Keratinocyte (primary cell): Measurements from ENCODE around the gene JHY. TPM values are rescaled to one million over a fixed set of nuclear protein-coding genes. Genes with fewer than 3 reads are reported as not detected.

ENCODE experiments used
- DNase-seq: peaks from one replicate; pipeline ENCODE4 v3.0.0-alpha.2; 2011; ENCODE audit warnings: low read depth, missing footprints, low spot score
- FAIRE-seq: peaks from 2 replicates; lab custom pipeline; 2011; peaks lifted over from hg19 to GRCh38; lab: Jason Lieb, UNC
- H2AFZ ChIP-seq: 2 replicates; pipeline ENCODE4 v1.6.0; 2012; ENCODE audit warnings: low read length, control low read depth, inconsistent platforms; ENCODE audit not compliant: control insufficient read depth
- H3K27ac ChIP-seq: 2 replicates; pipeline ENCODE4 v1.5.1; 2011; ENCODE audit warnings: low read length; ENCODE audit not compliant: control insufficient read depth, insufficient read depth
- H3K27me3 ChIP-seq: 3 replicates; pipeline ENCODE4 v1.6.0; 2011; ENCODE audit warnings: low read length; ENCODE audit not compliant: control insufficient read depth, insufficient read depth; ENCODE audit errors: extremely low read depth
- H3K36me3 ChIP-seq, 2 experiments: 2 replicates in 1 of 2; 3 replicates in 1 of 2; pipeline ENCODE4 v1.5.1; 2011; ENCODE audit warnings: low read length in 2 of 2, mild to moderate bottlenecking in 1 of 2; ENCODE audit not compliant: control insufficient read depth in 2 of 2, insufficient read depth in 2 of 2; ENCODE audit errors: extremely low read depth in 1 of 2
- H3K4me1 ChIP-seq: 3 replicates; pipeline ENCODE4 v1.5.1; 2011; ENCODE audit warnings: low read length; ENCODE audit not compliant: control insufficient read depth, insufficient read depth; ENCODE audit errors: extremely low read depth
- H3K4me2 ChIP-seq: 3 replicates; pipeline ENCODE4 v1.6.0; 2011; ENCODE audit warnings: low read depth, low read length; ENCODE audit not compliant: control insufficient read depth, insufficient read depth; ENCODE audit errors: extremely low read depth
- H3K4me3 ChIP-seq, 3 experiments: fragments of 200-600 bp in 1 of 3; sonication (generic) in 1 of 3; 2 replicates in 2 of 3; 3 replicates in 1 of 3; pipeline ENCODE4 v1.5.1; 2011 to 2016; ENCODE audit warnings: low read length in 3 of 3, mild to moderate bottlenecking in 3 of 3, control low read depth in 2 of 3, inconsistent platforms in 1 of 3, low read depth in 1 of 3, mixed read lengths in 1 of 3, mixed run types in 1 of 3, moderate library complexity in 1 of 3; ENCODE audit not compliant: control insufficient read depth in 2 of 3, insufficient read depth in 2 of 3; ENCODE audit errors: extremely low read depth in 1 of 3
- H3K79me2 ChIP-seq: 2 replicates; pipeline ENCODE4 v1.6.0; 2012; ENCODE audit warnings: low read length; ENCODE audit not compliant: control insufficient read depth, insufficient read depth
- H3K9ac ChIP-seq: 3 replicates; pipeline ENCODE4 v1.6.0; 2011; ENCODE audit warnings: low read length; ENCODE audit not compliant: control insufficient read depth, insufficient read depth; ENCODE audit errors: extremely low read depth
- H3K9me1 ChIP-seq: 3 replicates; pipeline ENCODE4 v1.6.0; 2011; ENCODE audit warnings: low read length; ENCODE audit not compliant: control insufficient read depth, insufficient read depth; ENCODE audit errors: extremely low read depth
- H3K9me3 ChIP-seq: 2 replicates; pipeline ENCODE4 v1.5.1; 2012; ENCODE audit warnings: low read depth, low read length; ENCODE audit not compliant: control insufficient read depth
- H4K20me1 ChIP-seq: 3 replicates; pipeline ENCODE4 v1.6.0; 2011; ENCODE audit warnings: low read length; ENCODE audit not compliant: control insufficient read depth, insufficient read depth; ENCODE audit errors: extremely low read depth
- EZH2 ChIP-seq: IDR thresholded peaks from one replicate; pipeline ENCODE4 v1.6.1; 2012; ENCODE audit warnings: inconsistent platforms, mild to moderate bottlenecking, low read length, moderate library complexity
- dilution Hi-C: fragments of 300-500 bp; cut with MboI; formaldehyde crosslinking; loops from one replicate; pipeline ENCODE4 v1.7.0; 2020; ENCODE audit warnings: low sequenced_read_pairs; ENCODE audit not compliant: extremely low pct_ligation_motif_present
- polyA plus RNA-seq, 5 experiments: library from polyadenylated mRNA; depleted of rRNA in 3 of 5; stranded (reverse) in 3 of 5; stranded (forward) in 1 of 5; unstranded in 1 of 5; fragments of >200 nt; gene quantifications; 1 replicate in 1 of 5; 2 replicates in 3 of 5; 3 replicates in 1 of 5; pipeline versions ENCODE4 v1.2.1 to v1.2.3, GENCODE V29; 2011 to 2012; ENCODE audit warnings: missing spikeins in 2 of 5, low read depth in 1 of 5, low replicate concordance in 1 of 5
- TF ChIP-seq, protein P1 (sequence below), 3 experiments: IDR thresholded peaks in 1 of 3; conservative IDR thresholded peaks in 1 of 3; optimal IDR thresholded peaks in 1 of 3; 2 replicates in 2 of 3; 3 replicates in 1 of 3; pipeline versions ENCODE3 to v1.5.1; 2011; ENCODE audit warnings: low read length in 3 of 3, mild to moderate bottlenecking in 3 of 3, moderate library complexity in 2 of 3, control low read depth in 1 of 3, inconsistent platforms in 1 of 3; ENCODE audit not compliant: insufficient read depth in 2 of 3; ENCODE audit errors: extremely low read depth in 1 of 3

The JHY gene
- polyA plus RNA-seq, 1 donor (not counting 4 experiments of a cell fraction or from before 2014, with no cell fraction given): 3.9 TPM

- dilution Hi-C loops: no loop called here
- H4K20me1 ChIP-seq: peaks cover 8% of the 10 kb centered on the region
- peak; percentile 64 for TF ChIP-seq EZH2
- TF ChIP-seq, protein P1, sequence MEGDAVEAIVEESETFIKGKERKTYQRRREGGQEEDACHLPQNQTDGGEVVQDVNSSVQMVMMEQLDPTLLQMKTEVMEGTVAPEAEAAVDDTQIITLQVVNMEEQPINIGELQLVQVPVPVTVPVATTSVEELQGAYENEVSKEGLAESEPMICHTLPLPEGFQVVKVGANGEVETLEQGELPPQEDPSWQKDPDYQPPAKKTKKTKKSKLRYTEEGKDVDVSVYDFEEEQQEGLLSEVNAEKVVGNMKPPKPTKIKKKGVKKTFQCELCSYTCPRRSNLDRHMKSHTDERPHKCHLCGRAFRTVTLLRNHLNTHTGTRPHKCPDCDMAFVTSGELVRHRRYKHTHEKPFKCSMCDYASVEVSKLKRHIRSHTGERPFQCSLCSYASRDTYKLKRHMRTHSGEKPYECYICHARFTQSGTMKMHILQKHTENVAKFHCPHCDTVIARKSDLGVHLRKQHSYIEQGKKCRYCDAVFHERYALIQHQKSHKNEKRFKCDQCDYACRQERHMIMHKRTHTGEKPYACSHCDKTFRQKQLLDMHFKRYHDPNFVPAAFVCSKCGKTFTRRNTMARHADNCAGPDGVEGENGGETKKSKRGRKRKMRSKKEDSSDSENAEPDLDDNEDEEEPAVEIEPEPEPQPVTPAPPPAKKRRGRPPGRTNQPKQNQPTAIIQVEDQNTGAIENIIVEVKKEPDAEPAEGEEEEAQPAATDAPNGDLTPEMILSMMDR (optimal IDR thresholded peaks at IDR 0.05 in 1 of 3, IDR thresholded peaks at IDR 0.05 in 1 of 3, conservative IDR thresholded peaks at IDR 0.05 in 1 of 3; ENCODE audit: extremely low read depth in 1 of 3, insufficient read depth in 2 of 3, low read length in 3 of 3): no peak
- peaks cover 64% of the 10 kb centered on the region for H3K27me3 ChIP-seq
- no peaks in the 10 kb centered on the region for H3K9me3 ChIP-seq
- H3K9ac ChIP-seq: no peak overlapping the region
- H2AFZ ChIP-seq: peak overlapping the region; percentile 20
- H3K4me3 ChIP-seq: peak overlapping the region; percentile 19 to 65 (median 60)
- H3K27ac ChIP-seq: no peak overlapping the region
- DNase-seq (no peak), FAIRE-seq (no peak)
- no peaks in the 10 kb centered on the region for H3K79me2 ChIP-seq
- H3K4me1 ChIP-seq: peaks cover 4% of the 10 kb centered on the region
- H3K4me2 ChIP-seq: peak overlapping the region; percentile 73
- H3K36me3 ChIP-seq: no peaks in the 10 kb centered on the region
- H3K9me1 ChIP-seq: no peaks in the 10 kb centered on the region
Observed at GRCh38 chr11:122984186-122985011, 101.8 kb downstream of the JHY start.

DNA sequence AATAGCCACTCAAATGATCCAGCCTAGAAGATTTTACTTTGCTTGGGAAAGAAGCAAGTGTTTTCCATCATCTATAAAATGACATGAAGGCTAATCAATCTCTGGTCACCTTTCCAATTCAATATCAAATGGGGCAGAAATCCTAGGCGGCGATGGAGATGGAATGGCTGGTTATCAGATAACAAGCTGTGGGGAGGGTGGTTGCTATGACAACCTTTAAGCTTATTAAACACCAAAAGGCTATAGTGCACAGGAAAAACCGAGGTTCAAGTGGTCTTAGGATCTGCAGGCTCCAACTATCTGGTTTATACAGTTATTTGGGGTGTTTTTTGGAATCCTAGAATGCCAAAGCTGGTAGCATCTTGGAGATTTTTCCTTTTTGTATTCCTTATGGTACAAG is 113.0 kb downstream of the JHY start:
- Histone ChIP-seq H3K9me3 (no peaks in the 10 kb centered on the region), H3K4me3 (no peak overlapping the region), H3K9me1 (no peaks in the 10 kb centered on the region), H3K27ac (no peak overlapping the region), H3K4me2 (no peak overlapping the region), H3K4me1 (no peaks in the 10 kb centered on the region), H3K27me3 (no peaks in the 10 kb centered on the region), H3K9ac (no peak overlapping the region), H4K20me1 (no peaks in the 10 kb centered on the region), H3K79me2 (no peaks in the 10 kb centered on the region), H3K36me3 (no peaks in the 10 kb centered on the region), H2AFZ (no peak overlapping the region)
- DNase-seq (no peak), FAIRE-seq (no peak)
- TF ChIP-seq, protein P1 (optimal IDR thresholded peaks at IDR 0.05 in 1 of 3, IDR thresholded peaks at IDR 0.05 in 1 of 3, conservative IDR thresholded peaks at IDR 0.05 in 1 of 3; ENCODE audit: extremely low read depth in 1 of 3, insufficient read depth in 2 of 3, low read length in 3 of 3): no peak
- no peak for TF ChIP-seq EZH2
- dilution Hi-C loops: no loop called here
